Suppressor macrophage treated with lipopolysaccharide for 1 hour (primary cell): ENCODE results near the gene COL9A1.

Experiments used
- DNase-seq, 3 donors: peaks; one replicate each; pipeline ENCODE4 v3.0.0-alpha.2; 2020 to 2022

Gene COL9A1

GRCh38 chr6:70168681-70169377 lies 134.1 kb downstream of the COL9A1 start:
- DNase-seq, result no peak
